NCI-H774 (cell line): ENCODE data around the gene THAP3.

Experiments used
- DNase-seq: peaks from one replicate; lab custom pipeline; 2025; lab: John Stamatoyannopoulos, UW

Gene THAP3

DNA sequence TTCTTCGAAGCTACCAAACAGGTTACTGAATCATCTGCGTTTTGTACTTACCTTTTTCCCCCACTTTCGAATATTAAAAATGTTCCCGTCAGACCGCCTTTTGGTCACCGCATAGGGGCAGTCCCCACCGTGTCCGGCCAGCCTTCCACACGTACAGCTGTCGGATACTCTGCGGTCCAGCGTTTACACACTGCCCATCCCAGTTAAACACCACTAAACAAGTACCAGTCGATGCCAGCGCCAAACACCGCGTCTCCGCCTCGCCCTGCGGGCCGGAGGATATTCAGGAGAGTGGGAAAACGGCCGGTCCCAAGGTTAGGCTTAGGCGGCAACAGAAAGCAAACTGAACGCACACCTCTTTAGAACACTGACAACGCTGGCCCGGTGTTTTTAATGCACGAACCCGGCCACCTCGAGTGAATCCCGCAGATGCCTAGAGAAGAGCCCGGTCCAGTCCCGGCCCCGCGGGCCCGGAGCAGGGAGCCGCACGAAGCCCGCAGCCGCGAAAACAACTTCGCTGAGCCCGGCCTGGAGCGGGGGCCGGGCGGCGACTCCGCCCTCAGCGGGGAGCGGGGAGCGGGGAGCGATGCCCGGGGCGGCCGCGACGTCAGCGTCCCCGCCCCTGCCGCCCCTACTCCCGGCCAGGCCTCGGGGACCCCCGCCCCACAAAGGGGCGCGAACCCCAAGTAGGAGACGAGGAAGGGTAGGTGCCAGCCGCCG, 11.9 kb upstream of the THAP3 start:
- DNase-seq, result peak; percentile 53

DNA sequence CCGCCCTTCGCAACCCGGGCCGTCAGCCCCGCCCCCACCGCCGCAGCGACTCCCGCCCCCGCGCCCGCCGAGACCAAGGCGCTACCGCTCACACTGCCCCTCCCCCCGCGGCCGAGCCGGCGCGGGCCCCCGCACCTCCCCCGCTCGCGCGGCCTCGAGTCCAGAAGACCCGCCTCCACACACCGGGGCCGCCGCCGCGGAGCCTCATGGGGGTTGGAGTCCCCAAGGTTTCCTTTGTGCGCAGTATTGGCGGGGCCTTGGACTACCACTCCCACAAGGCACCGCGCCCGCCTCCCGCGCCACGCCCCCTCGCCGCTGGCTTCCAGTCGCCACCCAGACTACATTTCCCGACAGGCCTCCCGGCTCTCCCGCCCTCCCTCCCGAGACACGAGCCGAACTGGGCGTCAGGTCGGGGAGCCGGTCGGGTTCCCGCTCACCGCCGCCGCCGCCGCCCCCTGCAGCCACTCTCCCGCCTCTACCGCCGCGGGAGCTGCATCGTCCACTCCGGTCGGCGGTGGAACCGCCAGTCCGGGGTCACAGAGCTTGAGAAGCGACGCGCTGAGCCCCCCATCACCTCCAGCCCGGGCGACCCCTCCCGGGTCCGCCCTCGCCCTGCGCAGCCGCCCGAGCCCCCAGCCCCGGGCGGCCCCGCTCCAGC, 11.2 kb upstream of the THAP3 start, which contains the start of gene PHF13:
Gene PHF13 (plus strand): TSS at position 371 of the 658 bp plus-strand sequence. CDS start 336 bp downstream, outside the sequence.
- peak; percentile 90 for DNase-seq

DNA sequence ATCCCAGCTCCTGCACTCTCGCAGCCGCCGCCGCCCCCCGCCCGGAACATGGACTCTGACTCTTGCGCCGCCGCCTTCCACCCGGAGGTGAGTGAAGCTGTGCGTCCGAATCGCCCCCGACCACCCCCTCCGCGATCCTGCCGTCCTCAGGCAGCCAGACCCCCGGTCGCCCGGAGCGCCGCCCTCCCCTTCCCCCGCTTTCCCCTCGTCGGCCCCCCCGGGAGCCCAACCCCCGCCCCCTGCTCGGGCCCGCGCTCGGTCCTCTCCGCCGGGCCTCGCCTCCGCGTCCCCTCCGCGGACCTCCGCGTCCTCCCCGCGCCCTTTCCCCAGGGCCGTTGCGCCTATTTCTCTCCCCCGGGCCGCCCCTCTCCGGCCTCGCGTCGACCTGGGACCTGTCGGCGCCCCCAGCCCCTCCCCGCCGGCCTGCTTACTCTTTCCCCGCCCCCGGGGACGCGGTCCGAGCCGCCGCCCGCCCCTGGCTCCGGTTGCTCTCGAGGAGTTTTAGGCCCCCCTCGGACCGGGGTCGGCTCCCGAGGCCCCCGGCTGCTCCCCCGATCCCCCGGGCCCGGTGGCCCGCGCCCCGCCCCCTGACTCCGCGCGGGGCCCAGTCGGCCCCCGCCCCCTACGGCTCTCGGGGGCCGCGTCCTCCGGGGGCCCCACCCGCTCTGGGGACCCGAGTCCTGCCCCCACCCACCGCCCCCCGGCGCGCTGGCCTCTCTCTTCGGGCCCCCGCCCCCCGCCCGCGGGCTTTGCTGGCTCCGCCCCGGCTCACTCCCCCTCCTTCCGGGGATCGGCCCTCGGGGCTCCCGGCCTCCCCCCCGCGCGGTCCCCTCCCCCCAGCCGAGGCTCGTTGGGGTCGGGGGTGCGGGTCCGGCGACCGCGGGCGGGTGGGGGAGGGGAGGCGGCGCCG, 10.4 kb upstream of the THAP3 start:
- DNase-seq, result no peak

DNA sequence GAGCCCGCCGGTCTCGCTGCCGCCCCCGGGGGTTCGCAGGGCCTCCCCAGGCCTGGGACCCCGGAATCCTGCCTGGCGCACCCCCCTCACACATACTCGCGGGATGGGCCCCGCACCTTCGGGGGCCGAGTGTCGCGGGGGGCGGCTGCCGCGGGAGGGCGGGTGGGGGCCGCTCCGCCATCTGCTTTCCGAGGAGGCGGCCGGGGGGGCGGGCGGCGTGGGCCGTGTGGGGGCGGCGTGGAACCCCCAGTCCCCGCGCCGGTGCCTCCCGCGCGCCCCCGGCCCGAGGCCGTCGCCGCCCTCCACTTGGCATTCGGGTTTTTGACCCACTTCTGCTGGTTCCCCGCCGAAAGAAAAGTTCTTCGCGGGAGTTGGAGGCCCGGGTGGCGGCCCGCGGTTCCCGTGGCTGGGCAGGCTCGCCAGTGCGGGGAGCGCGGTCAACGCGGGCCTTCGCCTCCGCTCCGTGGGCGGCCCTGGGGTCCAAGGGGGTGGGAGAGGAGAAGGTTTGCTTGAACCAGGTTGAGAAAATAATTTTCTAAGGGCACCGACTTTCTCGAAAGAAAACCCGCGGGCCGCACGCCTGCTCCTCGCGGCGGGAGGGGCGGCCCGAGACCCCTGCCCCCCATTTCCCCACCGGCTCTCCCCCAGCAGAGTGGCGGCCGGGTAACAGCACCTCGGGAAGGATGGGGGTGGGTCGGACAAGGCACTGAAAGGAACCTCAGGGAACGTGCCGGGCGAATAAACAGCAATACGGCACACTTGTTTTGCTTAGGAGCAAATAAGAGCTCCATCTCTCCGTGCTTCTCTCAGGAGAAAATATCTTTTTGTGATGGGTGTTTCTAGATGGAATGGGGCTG, 9.5 kb upstream of the THAP3 start:
- DNase-seq, result no peak

DNA sequence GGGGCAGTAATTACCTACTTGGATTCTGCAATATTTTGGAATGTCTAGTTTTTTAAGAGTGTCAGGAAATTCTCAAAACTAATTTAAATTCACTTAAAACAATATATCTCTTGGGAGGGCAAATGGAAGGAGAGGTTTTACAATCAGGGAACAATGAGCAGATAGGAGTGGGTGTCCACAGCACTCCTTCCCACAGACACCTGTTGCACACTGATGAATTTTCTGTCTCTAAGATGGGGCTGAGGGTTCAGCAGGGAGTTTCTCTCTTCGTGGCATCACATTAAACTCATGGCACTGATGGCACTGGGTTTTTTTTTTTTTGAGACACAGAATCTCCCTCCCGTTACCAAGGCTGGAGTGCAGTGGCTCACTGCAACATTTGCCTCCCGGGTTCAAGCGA, 5.6 kb upstream of the THAP3 start:
- DNase-seq, result no peak

DNA sequence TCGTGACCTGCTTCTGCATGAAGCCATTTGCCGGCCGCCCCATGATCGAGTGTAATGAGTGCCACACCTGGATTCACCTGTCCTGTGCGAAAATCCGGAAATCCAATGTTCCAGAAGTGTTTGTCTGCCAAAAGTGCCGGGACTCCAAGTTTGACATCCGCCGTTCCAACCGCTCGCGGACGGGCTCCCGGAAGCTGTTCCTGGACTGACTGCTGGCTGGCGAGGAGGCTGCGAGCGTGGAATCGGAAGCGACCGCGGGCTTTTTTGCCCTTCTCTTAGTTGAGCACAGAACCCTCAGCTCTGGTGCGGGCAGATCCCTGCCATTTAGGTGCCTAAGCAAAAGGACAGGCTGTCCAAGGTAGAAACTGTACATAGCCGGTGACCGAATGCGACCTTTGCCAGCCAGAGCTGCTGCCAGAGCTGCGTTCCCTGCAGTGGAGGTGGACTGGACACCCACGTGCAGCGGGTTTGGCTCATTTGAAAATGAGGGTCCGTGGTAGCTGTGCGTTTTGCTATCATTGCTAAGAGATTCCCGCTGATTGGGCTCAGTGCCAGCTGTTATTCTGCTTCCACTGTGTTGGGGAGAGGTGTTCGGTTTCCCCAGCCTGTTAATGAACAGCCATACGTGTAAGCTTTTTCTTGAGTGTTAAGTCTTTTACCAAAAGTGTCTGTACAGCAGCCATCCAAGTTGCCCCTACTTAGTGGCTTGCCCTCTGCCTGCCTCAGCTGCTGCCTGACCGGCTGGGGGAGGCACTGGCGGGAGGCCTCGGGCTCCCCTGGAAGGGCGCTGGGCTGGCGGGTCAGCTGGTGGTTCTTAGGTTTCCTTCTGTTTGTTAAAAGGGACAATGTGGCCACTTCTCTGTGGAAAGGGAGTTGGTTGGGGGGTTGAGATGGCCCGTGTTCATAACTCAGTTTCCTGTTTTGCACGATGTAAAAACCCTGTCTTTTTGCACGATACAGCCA, 3.0 kb upstream of the THAP3 start:
- no peak for DNase-seq

DNA sequence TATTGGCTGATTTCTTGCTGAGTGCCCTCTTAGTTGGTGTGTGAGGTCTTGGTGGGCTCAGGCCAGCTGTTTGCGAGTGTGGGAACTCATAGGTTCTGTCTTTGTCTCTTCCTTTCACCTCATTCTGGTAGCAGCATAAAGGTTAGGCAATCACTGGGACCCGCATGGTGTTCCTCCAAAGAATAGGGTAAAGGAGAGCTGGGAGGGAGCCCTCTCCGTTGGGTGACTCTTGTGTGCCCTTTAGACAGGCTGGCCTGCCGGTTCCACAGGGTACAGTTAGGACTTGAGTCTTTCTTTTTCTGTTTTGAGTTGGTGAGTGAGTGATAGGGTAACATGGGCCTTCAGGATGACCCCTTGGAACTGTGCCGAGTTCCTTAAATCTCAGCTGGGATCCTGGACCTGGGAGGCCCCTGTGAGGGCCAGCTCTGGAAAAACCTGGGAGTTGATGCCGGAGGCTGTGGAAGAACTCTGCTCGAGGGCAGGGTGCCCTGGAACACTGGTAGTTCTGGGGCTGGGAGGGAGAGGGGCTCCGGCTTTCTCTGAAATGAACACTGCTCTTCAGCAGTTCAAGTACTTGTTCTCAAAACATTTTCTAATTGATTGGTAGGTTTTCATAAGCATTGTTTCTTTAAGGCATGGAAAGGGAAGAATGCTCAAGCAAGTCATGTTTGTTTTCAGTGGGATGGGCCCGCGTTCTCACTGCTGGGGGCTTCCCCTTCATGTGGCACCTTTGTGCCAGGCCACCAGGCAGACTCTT, 2.1 kb upstream of the THAP3 start:
- no peak for DNase-seq

DNA sequence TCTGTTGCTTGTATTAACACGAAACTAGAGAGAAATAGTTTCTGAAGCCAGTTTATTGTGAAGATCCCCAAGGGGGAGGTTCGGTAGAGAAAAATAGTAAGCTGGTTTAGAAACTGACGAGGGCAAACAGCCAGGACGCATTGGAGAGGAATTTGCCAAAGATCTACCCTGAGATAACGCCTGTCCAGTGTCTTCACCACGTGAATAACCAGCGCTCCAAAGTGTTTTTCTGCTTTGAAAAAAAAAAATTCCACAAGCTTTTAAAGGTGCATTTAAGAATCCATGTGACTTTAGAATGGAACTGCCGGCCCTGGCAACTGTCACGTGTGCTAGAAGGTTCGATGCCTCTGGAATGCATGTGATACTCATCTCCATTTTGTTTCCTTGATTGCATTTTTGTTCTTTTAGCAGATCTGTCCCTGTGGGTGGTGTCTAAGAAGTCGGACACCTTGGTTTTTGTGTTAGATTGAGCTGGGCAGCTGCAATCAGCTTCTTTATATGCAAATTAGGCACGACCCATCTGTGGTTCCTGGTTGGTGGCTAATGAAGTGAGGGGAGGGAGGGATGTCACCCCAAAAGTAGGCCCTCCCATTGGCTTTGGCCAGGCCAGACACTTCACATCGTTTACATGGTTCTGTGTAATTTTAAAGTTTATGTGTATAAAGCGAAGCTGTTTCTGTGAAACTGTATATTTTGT, 1.3 kb upstream of the THAP3 start:
- no peak for DNase-seq

DNA sequence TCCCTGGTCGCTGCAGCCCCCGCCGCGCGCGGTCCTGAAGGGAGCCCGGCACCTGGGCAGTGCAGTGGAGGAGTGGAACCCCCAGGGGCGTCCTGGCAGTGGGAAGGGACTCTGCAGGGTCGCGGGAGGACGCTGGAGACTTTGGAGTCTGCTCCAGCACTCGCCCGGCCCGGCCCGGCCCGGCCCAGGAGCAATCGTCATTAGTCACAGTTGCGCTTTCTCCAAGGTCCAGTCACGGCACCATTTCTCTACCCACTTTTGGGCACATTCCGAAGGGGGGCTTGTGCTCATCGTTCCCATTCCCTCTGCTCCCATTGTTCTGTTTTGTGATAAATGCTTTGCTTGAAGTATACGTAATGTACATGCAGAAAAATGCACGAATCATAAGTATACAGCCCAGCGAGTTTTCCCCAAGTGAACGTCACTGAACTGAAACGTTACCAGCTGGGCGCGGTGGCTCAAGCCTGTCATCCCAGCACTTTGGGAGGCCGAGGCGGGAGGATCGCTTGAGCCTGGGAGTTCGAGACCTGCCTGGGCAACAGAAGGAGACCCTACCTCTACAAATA, 999 bp downstream of the THAP3 start:
- DNase-seq, result no peak

DNA sequence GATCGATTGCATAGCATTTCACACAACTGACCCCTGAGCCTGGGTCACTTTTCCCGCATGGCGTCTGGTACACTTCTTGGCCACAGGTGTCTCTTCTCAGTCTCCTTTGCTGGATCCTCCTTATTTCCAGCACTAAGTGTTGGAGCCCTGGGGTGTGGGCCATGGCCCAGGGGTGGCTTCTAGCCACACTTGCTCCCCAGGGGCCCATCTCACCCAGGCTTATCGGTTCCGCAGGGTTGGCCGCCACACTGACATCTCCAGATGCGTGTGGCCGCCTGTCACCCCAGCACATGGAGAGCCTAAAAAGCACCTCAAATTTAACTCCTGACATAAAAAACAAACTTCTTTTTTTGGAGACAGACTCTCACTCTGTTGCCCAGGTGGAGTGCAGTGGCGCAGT, 2.4 kb downstream of the THAP3 start:
- no peak for DNase-seq

DNA sequence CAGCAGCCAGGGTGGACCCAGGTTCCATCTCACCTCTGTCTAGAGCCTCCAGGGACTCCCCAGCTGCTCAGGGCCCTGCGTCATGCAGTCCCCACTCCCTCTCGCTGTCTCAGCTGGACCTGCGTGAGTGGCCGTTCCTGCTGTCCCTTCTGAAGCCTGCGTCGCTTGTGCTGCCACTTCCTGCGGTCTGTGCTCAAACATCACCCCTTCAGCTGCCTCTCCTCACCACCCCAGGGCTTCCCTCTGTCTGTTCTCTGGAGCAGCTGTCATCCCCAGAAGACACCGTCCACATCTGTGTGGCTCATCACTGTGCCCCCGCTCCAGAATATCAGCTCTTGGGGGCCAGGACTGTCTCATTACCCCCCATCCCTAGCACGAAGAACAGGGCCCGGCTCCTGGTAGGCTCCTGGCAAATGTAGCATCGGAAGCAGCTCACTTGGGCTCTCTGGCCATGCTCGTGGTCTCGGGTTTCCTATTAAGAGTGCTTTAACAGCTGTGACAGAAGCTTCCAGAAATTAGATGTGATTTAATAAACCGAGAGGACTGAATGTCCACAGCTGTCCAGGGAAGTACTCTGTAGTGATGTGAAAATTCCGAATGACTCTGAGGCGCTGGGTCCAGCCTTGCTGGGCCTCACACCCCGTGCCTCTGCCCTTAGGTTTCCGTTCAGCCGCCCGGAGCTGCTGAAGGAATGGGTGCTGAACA, 3.3 kb downstream of the THAP3 start:
- no peak for DNase-seq

DNA sequence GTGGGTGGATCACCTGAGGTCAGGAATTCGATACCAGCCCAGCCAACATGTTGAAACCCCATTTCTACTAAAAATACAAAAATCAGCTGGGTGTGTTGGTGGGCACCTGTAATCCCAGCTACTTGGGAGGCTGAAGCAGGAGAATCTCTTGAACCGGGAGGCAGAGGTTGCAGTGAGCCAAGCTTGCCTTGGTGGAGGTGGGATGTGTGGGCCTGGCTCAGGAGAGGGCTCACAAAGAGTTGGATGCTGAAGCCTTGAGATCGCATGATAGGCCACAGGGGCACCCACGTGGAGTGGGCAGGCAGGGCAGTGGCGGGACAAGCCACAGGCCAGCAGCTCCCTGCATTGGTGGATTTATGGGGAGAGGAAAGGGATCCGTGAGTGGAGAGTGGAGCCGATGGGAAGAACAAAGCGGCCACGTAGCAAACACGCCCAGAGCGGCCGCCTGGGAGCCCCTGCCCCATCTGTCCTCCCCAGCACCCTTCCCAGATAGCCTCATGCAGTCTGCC, 4.4 kb downstream of the THAP3 start:
- DNase-seq, result no peak

DNA sequence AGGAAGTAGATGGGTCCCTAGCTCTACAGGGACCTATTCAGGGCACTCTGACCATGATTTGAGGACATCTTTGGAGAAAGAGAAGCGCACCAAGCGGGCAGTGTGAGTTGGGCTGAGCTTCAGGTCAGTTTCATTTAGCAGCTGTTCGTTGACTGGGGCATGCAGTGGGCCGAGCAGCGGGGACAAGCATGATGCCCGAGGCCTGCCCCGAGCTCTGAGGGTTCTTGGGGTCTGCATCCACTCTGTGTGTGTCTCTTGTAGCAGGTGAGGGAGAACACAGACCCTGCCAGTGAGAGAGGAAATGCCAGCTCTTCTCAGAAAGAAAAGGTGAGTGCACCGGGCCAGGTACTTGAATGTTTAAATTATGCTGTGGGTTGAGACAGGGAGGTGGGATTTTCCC, 5.4 kb downstream of the THAP3 start:
- DNase-seq, result no peak

DNA sequence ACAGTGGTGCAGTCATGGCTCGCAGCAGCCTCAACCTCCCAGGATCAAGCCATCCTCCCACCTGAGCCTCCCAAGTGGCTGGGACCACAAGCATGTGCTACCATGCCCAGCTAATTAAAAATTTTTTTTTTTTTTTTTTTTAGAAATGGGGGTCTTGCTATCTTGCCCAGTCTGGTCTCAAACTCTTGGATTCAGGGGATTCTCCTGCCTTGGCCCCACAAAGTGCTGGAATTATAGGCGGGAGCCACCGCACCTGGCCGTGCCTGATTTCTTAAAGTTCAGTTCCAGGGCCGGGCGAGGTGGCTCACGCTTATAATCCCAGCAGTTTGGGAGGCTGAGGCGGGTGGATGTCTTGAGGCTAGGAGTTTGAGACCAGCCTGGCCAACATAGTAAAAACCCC, 6.4 kb downstream of the THAP3 start:
- DNase-seq, result no peak

DNA sequence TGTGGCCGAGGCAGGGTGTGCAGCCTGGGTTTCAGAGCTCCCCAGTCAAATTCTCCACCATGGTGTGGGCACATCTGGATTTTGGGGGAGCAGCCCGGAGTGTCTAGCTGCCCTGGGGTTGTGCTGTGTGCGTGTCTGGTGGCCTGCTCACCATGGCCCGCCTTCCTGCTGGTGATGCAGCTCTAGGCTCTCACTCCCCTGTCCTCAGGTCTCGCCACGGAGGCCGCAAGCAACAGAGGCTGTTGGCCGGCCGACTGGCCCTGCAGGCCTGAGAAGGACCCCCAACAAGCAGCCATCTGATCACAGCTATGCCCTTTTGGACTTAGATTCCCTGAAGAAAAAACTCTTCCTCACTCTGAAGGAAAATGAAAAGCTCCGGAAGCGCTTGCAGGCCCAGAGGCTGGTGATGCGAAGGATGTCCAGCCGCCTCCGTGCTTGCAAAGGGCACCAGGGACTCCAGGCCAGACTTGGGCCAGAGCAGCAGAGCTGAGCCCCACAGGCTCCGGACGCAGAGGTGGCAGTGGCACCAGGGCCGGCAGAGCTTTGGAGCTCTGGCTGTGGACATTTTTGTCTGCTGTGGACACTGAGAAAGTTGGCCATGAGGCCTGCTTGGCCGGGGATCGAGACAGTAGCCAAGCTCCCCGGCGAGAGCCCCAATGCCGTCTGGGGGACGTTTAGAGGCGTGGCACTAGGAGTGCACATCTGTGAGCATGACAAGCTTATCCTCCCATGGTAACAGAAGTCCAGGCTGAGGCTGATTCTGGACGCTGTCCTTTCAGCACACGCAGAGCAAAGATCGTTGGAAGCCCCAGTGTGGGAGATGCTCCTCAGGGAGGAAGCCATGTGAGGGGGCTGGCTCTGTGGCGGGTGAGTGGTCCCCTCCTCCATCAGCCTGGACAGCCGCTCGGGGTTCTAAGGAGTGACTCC, 8.2 kb downstream of the THAP3 start:
- DNase-seq, result no peak

DNA sequence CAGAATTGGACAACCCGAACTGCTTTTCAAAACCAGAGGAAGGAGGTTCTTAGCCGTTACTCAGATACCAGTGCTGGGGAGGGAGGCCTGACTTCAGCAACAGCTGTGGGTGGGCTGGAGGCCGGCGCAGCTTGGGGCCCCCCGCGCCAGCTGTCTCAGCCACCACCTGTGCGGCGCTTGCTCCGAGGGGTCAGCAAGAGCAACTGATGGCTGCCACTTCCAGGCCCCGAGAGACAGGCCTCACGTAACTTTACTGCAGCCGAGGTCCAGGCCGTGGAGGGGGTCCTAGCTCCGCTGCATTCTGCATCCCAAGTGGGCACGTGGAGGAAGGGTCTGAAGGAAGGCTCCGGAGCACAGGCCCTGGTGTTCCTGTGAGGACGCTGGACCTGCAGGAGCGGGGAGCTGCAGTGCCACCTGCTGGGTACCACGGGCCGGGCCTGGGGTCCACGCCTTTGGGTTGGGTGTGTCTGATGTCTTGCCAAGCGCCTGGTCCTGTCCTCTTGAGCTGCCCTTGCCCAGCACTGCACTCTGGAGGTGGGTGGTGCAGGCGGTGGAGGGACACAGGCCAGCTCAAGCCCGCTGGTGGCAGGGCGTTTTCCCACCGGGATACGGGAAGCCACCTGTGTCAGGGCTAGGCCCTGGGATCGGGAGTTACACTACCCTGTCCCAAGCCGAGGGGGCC, 9.8 kb downstream of the THAP3 start:
- DNase-seq, result no peak
